Measurements from ENCODE around the gene MAS1.
A peak's percentile ranks its signal among the peaks of the same experiment; 100 is the strongest.
"Not testable (repeated sequence)": the region's sequence is repeated elsewhere in the genome, so short reads cannot be mapped to it uniquely, and the experiment has no call there.

Gene MAS1

DNA sequence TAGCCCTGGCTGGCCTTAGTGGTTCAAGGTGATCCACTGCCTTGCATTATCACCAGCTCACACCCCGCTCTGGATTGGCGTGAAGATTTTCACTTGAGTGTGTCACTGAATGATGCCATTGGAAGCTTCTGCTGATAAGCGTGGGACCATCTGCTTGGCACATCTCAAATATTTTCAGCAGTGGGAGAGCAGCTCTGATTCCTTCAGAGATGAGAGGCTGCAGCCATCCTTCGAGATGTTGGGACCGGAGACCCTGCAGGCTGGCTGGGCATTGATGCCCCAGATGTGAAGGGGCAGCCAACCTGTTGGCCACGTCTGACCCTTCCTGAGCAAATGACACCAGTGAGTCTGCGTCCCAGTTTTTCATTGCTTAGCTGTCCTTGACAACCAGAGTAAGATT lies at the start of gene MAS1:
Gene MAS1, plus strand, starts transcription at position 197 of the 400 bp plus-strand sequence. CDS start 15,968 bp downstream, outside the sequence.
- DNase-seq, result no peak

DNA sequence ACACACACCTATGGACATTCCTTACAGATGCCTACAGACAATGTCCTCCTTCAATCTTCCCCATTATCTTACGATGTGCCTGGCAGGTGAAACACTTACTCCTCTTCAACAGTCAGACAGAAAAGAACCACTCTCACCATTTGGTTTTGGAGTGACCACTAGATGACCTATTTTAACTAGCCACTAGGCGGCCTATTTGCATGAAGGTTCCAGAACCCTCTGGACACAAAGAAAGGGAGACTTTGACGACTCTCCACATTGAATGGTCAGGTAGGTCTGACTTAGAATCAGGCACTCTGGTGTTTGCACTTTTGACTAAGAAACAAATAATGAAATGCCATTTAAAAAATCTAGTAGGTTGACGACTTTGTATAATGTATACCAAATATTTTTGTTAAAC lies 48.8 kb upstream of the MAS1 start:
- DNase-seq, result no peak

DNA sequence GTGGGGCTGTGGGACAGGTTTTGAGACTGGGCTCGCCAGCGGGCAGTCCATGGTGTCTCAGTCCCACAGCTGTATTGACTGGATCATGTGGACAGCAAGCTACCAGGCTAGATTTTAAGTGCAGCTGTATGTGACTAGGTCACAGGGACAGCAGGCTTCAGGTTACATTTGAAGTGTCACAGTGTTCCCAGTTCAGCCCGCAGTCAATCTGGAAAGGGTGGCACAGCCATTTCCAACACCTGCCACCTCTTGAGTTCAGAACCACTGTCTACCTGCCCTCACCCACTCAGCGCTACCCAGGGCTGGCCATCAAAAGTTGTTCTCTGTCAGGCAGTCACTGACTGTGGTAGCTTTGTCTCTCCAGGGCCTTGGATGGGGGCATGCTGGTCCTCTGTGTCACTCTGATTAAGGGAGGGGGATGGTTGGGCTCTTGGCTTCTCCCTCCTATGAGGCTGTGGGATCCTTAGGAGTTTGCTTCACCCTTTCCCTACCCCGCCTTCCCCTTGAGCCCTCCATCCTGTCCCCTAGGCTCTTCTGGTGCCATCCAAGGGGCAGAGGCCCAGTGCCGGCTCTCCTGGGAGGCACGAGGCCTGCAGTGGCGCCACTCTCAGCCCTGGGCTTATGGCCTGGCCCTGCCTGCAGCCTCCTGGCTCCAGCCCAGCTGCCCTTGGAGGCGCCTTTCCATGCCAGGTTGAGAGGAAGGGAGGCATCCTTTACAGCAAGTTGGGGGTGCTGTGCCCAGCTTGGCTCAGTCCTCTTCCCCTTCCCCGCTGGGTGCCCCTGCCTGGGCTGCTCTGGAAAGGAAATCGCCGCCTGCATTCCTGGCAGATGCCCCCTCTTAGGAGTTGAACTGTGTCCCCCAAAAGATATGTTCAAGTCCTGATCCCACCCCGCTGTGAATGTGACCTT lies 45.8 kb upstream of the MAS1 start:
- DNase-seq, result peak; percentile 39

DNA sequence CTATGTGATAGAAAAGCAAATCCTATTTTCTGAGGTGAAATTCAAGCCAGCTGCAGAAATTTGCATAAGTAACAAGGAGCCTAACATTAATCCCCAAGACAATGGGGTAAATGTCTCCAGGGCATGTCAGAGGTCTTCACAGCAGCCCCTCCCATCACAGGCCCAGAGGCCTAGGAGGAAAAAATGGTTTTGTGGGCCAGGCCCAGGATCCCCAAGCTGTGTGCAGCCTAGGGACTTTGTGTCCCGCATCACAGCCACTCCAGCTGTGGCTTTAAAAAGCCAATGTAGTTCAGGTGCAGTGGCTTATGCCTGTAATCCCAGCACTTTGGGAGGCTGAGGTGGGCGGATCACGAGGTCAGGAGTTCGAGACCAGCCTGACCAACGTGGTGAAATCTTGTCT lies 42.2 kb upstream of the MAS1 start:
- not testable (repeated sequence) for DNase-seq

DNA sequence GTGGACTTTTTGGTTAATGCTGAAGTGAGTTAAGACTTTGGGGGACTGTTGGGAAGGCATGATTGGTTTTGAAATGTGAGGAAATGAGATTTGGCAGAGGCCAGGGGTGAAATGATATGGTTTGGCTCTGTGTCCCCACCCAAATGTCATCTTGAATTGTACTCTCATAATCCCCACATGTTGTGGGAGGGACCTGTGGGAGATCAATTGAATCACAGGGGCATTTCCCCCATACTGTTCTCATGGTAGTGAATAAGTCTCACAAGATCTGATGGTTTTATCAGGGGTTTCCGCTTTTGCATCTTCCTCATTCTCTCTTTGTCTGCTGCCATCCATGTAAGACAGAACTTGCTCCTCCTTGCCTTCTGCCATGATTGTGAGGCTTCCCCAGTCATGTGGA lies 40.9 kb upstream of the MAS1 start:
- DNase-seq, result not testable (repeated sequence)

DNA sequence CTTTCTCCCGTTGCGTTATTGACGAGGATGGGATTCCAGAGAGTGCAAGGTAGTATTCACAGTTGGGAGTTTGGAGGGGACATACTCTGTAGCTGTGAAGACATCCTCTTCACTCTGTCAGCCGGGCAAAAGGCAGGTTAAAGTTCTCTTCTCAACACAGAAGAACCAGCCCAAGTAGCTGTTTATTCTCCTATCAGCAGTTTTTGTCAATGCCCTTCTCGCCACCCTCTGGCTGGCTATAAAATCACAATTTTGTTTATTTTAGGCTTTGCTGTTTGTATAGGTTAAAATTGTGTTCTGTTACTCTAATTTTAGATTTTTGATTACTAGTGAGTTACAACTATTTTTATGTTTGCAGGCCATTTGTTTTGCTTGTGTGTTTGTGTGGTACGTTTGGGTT lies 37.9 kb upstream of the MAS1 start:
- peak; percentile 10 for DNase-seq

DNA sequence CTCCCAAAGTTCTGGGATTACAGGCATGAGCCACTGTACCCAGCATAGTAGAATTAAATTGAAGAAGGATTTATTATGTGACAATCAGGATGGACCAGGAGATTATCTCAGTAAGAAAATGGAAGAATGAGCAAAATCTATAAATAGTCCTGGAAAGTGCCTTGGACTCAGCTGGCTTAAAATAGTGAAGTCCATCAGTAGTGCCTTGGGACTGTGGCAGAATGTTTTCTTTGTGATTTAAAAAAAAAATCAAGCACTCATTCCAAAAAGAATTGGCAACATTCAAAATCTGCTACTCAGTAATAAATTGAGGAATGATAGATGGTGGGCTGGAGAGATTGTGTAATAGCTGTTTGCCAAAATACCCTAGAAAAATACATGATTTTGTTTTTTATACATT lies 37.0 kb upstream of the MAS1 start:
- no peak for DNase-seq

DNA sequence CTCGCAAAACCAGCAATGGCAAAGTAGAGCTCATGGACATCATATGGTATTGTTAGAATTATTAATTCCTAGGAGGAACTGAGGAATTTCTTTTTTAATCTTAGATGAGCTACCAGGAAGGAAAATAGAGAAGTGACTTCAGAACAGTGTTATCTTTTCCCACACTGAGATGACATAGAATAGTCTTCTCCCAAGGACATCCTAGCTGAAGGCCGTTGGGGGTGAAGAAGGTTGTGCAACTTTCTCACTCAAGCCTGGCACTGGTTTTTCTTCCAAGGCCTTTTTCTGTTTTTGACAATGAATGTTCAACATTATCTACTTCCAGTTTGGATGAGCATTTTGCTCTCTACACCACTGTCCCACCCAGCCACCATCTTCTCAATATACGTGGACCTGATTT lies 35.8 kb upstream of the MAS1 start:
- no peak for DNase-seq

DNA sequence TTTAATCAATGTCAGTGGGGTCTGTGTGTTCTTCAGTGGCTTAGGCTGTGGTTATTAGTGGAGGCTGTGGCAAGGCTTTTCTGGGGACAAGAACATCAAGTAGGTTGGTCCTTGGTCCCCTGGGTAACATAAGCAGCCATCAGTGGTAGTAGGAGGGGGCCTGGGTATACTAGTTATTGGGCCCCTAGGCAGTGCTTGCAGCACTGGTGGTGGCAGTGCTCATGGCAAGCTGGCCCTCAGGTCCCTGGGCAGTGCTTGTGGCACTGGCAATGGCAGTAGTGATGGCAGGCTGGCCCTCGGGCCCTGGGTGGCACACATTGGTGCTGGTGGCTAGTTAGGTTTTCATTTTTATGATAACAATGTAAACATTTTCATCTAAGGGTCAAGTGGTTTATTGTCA lies 32.5 kb upstream of the MAS1 start:
- no peak for DNase-seq

DNA sequence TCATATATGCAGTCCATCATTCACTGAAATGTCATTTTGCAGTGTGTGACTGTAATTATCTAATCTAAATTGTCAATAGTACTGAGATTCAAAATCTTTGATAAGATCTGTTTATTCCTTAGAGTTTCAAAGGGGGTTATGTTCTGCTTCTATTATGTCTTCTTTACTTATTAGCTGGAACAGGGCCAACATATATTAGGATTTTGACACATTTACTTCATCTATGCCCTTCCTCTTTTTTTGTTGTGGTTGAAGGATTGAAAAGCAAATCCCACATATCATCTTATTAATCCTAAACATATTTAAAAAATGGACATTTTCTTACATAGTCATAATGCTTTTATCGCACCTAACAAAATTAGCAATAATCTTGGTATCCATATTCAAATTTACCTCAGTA lies 30.3 kb upstream of the MAS1 start:
- DNase-seq, result no peak

DNA sequence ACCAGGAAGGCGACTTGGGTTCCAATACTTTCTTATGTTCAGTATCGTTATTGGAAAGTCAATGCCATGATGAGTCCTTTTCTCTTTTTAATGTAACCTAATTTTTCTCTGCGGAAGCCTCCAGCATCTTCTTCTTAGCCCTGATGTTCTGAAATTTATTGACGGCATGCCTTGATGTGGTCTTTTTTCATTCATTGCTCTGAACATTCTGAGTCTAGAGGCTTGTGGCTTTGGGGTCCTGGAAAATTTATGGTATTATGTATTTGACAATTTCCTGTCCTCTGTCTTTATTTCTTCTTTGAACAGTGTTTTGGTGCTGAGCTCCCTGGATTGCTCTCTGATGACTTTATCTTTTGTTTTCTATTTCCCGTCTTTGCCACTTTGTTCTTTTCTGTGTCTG lies 28.7 kb upstream of the MAS1 start:
- DNase-seq, result no peak

DNA sequence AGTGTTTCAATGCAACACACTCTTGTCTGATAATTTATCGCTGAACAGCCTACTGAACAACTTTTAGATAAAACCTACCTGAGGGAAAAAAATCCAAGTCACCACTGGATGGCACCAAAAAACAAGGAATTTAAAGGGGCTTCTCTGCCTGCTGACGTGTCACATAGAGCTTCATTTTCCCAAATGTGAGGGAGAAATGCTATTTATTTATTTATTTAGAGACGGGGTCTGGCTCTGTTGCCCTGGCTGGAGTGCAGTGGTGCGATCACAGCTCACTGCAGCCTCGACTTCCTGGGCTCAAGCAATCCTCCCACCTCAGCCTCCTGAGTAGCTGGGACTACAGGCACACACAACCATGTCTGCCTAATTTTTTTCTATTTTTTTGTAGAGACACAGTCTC lies 27.4 kb upstream of the MAS1 start:
- DNase-seq, result peak; percentile 63

DNA sequence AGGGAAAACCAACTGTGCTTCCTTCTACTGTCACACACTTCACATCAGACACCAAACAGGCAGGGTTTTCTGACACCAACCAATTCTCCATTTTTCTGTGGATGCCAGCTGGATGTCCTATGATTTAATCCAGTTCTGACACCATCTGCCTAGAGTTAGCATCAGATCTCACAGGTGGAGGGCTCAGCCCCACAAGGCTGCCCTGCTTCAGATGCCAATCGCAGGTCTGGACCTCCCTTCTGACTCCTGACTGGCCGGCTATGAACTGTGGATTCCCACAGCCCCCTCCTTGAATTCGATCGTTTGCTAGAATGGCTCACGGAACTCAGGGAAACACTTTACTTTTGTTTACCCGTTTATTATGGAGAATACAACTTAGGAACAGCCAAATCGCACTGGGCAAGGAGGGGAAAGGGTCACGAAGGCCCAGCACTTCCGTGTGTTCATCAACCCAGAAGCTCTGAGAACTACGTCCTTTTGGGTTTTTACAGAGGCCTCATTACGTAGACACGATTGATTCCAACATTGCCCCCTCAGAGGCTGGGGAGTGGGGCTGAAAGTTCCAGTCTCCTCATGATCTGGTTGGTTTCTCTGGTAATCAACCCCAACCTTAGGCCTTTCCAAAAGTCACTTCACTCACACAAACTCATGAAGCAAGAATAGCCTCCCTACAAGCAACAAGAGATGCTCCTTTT lies 25.4 kb upstream of the MAS1 start:
- no peak for DNase-seq

DNA sequence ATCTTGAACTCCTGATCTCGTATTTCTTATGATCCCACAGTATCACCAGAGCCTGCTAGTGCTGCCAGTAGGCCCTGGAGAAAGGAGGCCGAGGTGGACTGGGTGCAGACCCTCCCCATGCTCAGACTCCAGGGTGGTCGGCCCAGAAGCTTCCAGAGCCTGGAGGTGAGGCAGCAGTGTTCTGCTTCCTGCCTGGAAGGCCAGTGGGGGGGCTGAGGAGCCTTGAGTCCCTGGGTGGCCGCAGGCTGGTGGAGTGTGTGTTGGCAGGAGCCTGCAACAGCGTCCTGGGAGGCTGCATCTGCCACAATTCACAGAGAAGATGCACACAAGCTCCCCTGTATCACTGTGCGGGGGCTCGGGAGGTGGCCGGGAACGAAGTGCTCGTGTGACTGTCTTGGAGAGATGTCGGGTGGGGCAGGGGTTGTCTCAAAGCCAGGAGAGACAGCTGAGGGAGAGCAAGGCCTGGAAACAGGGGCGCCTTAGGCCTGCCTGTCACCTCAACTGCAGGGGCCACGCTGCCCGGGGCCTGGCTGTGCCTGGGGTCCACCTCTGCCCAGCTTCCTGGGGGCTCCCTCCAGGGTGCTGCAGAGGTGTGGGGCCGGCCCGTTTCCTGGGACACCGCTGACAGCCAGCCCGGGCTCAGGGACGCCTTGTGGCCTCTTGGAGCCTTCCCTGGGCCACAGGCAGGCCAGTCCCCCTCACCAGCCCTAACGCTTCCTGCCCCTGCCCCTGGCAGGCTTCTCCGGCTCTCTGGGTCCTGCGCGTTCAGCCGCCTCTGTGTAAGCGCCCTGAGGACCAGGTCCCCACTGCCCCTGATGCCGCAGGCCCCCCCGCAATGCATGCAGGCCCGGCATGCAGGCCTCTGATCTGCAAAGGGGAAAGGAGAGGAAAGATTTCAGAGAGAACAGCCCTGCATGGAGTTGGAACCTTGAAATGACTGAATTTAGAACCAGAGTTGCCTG lies 24.2 kb upstream of the MAS1 start:
- no peak for DNase-seq

DNA sequence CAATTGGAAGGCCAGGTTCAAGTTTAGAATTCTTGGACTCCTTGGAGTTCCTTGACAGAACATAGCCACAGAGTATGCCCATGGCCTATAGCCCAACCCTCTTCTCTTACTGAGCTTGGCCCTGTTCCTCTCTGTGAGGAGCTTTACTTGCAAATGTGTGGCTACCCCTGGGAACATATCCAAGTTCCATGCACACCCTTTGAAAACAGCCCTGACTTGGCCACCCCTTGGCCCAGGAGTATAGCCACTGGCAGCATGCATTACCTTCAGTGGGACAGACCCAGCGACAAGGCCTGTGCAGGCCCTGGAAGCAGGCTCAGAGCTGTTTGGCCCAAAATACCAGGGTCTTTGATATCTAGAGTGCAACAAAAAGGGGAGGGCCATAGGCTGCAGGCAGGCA lies 19.5 kb upstream of the MAS1 start:
- no peak for DNase-seq

DNA sequence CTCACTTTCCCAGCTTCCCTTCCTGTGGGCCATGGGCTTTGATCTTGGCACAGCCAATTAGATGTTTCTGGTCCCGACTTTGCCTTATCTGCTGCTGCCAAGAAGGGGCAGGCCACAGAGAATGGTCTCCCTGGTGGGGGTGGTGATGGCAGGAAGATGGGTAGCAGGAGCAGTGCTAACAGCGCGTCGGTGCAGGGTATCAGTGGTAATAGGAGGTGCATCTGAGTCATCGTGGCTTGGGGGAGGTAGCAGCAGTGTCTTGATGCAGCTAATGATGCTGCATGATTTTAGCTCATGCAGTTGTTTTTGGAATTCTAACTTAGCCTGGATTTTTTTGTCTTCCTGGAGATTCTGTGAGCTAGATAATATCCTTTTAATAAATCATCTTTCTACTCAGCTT lies 18.9 kb upstream of the MAS1 start:
- DNase-seq, result no peak

DNA sequence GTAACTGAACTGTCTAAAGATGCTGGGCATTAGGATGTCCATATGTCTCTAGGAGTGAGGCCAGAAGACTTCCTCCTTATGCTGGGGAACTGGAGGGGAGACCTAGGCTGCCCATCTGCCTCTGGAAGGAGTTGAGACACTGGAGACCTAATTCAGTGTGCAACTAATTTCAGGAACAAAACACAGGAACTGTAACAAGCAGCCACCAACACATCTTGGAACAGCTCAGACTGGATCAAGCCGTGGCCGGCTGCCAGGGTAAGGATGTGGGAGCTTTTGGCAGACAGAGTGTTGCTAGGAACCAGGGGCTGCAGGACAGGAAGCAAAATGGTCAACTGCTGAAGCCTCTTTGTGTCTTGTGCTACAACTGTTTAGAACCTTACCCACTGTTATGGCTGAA lies 16.4 kb upstream of the MAS1 start:
- DNase-seq, result no peak

DNA sequence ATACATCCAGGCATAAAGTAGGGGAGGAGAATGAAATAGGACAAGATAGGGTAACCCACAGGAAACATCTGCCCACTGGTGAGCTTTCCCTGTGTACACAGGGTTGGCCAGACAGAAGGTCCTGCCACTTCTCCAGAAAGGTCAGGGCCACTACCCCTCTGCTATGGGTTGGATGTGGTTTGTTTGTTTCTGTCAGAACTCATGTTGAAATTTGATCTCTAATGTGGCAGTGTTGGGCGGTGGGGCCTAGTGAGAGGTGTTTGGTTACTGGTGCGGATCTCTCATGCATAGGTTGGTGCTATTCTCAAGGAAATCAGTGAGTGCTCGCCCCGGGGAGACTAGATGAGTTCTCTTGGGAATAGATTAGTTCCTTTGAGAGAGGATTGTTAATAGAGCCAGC lies 15.6 kb upstream of the MAS1 start:
- DNase-seq, result no peak

DNA sequence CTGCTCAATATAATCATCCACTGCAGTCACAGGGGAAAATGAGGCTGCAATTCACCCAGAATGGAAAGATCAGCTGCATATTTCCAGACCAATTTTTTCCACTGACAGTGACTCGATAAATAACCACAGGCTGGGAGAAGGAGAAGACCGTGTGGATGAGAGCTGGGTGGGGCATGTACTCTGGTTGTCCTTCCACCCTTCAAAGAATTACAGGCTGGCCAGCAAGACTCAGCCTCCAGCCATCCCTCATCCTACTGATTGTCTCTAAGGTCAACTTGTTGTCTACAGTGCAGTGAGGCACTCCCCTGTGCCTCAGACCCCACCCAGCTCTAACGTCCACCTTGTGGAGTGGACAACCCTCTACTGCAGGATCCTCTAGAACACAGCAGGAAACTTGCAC lies 14.5 kb upstream of the MAS1 start:
- DNase-seq, result no peak

DNA sequence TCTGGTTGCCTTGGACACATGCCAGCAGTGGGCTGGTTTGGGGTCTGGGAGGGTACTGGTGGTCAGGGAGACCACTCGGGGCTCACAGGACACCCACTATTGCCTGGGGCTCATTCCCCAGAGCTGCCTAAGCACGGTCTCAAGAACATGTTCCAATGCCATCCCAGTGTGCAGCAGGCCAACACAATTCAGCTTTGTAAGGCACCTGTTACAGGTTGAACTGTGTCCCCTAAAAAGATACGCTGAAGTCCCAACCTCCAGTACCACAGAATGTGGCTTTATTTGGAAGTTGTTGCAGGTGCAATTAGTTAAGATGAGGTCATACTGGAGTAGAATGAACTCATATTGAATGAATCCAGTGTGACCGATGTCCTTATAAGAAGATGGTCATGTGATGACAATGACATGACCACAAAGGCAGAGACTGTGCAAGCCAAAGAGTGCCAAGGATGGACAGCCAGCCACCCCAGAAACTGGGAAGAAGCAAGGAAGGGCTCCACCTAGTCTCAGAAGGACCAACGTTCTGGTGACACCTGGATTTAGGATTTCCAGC lies 13.5 kb upstream of the MAS1 start:
- no peak for DNase-seq

DNA sequence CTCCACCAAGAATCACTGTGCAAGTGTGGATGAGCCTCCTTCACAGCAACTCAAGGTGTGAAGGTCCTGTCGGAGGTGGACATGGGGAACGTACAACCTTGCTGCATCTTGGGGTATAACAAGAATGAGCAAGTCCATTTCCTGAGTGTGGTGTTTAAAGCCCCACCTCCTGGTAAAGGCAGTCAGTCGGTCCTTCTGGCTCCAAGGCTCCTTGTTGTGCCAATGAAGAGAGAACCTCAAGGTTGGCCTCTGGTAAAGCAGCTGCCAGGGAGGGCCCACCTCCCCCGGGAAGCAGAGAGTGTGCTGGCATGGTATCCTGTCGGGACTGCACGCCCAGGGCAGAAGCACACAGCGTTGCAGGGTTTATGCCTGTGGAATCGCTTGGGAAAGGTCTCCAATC lies 12.4 kb upstream of the MAS1 start:
- no peak for DNase-seq

DNA sequence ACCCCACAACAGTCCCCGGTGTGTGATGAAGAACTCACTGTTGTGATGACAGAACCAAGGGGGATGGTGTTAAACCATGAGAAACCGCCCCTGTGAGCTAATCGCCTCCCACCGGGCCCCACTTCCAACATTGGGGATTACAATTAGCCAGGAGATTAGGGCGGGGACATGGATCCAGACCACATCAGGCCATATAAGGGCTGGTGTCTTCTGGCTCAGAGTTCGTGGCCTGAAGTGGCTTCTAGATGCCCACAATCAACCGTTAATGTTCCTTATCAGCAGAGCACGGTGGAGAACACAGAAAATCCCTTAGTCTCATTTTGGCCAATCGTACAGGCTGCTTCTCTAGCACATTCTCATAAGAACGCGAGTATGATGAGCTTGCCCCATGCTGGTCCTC lies 10.9 kb upstream of the MAS1 start:
- DNase-seq, result no peak

DNA sequence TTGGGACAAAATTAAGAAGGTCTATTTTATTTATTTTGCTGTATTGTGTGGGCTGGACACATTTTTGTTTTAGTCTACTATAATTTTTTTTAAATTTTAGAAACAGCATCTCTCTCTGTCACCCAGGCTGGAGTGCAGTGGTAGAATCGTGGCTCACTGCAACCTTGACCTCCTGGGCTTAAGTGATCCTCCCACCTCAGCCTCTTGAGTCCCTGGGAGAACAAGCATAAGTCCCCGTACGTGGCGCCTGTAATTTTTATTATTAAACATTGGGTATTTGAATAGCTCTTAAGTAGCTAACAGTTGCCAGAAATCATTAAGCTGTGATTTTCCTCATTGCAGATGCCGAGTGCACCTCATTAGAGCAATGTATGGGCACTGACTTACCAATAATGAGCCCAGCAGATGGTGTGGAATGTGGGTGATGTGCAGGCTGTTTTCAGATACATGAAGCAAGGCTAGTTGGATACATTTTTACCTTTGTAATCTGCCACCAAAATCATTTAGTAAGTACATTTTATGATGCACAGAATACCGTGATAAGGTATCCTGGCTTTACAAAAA lies 10.3 kb upstream of the MAS1 start:
- DNase-seq, result peak; percentile 7

Data from DMS79 treated with DMSO at 0.1 percent for 48 hours (cell line).